SKM-1 (cell line): ENCODE data around the gene GABRB1.
A peak's percentile ranks its signal among the peaks of the same experiment; 100 is the strongest.

ENCODE experiments used
- DNase-seq: peaks from one replicate; lab custom pipeline; 2025; ENCODE audit not compliant: unreplicated experiment; lab: John Stamatoyannopoulos, UW

Gene GABRB1

DNA sequence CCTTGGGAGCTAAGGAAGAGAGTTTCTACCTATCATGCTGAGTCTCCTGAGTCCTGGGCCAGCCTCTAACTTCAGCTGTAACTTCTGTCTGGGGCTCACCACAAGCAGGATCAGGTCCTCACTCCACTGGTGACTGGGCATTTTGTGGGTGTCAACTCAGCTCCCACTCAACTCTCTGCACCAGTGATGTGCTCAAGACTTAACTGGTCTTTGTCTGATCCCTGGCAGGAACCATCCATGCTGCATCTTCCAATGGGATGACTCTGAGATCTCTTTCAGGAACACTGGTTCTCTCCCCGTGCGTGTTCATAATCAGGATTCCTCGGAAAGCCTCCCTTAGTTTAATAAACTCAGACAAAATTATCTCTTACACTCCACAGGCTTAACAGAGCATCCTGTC is 349.8 kb downstream of the GABRB1 start:
- DNase-seq: no peak

DNA sequence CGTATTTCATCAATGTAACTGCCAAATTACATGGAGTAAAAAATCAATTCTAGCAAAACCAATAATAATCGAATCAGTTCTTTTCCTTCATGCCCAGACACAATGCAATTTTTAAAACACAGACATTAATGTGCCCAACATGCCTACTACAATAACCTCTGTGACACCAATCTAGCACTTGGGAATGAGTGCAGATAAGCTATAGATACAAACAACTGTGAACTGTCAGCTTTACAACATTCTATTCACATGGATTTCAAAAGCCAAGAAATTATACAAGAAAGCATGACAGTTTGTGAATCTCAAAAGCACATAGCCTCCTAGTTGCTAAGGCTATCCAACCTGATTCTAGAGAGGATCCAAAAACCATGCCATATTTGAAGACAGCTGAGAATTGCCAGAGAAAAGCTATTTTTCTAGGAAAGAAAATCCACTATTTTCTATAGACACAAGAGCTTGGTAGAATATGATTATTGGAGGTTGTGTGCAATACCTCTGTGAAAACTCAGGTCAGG is 351.5 kb downstream of the GABRB1 start:
- DNase-seq: no peak

DNA sequence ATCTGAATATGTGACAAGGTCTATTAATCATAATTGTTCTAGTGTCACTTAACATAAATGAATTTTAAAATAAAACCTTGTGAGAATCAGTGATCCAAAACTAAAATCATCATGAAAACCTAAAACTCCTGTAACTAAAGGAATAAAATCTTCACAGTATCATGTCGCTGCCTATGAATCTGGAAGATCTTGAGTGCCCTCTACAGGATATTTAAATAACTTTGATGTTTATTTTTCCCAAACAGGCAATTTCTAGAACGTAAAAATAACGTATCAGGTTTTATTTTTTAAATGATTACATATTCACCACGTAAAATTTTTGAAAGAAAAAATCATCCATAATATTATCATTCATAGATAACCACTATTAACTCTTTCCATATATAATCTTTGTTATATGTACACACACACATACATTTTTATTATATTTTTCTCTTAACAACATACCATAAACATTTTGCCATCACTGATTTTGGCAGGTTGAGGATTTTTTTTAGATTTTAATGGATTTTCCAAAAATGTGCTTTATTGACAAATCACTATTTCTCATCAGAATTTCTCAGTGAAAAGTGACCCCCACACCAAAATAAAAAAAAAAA is 352.6 kb downstream of the GABRB1 start:
- peak; percentile 44 for DNase-seq

GRCh38 chr4:47386146-47386545 is 354.8 kb downstream of the GABRB1 start:
- DNase-seq: no peak

DNA sequence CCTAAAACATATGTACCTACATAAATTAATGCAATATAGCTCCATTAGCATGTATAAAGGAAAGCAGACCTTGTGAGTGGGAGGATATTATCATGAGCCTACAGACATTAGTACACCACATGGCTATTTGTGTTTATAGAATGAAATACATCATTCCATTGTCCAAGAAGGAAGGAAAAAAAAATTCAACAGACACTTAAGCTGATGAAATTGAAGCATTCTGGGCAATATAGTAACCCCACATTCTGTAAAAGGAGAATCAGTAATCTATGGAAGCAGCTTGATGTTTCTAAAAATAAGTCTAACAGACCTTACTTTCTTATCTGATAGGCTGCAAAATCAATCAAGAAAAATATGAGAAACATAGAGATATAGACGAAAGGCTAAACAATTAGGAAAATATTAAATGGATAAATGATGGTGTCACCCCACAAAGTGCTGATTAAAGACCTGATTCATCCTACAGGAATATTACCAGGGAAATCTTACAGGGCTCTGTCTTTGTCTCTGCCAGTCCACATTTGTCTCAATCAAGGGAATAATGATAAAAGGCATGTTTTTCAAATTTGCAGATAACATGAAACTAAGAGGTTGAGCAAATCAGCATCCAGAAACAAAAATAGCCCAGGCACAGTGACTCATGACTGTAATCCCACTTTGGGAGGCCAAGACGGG is 355.3 kb downstream of the GABRB1 start:
- DNase-seq: no peak

DNA sequence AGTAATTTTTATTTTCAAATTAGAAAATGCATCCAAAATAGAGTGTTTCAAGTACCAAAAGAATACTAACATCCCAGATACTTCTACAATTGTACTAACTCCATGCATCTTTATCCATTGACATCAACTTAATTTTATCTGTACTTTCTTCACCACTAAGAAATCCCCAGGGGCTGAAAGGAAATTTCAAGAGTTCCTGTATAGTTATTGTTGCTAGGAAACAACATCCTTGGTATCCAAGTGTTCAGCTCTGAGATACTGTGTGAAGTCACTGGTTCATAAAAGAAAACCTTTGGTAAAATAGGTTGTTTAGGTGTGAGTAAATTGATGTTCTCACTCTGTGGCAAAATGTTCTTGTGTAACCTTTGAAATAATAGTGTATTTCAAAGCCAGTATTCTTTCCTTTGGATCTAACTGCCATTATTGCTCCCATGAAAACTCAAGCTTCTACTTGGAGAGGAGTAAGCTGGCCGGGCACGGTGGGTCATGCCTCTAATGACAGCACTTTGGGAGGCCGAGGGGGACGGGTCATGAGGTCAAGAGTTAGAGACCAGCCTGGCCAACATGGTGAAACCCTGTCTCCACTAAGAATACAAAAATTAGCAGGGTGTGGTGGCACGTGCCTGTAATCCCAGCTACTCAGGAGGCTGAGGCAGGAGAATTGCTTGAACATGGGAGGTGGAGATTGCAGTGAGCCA is 359.2 kb downstream of the GABRB1 start:
- DNase-seq: no peak

GRCh38 chr4:47391256-47391655 is 359.9 kb downstream of the GABRB1 start:
- no peak for DNase-seq

- DNase-seq: no peak
These were observed 375.0 kb downstream of the GABRB1 start for GRCh38 chr4:47406408-47406807.

DNA sequence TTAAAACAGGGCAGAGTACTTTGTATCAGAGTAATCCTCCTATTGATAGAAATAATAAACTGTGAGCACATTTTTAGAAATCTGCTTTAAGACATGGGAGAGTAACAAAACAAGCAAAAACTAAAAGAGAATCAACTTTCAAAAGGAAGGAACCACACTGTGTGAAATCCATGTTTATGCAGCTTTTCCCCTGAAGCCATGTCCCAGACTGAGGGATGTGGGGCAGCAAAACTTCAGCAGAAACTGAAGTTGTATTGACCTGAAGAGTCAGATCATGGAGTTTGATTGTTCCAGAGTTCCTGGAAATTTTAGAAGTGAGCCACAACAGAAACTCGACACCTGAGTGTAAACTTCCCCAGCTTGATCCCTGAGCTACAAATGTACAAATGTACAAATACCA is 378.9 kb downstream of the GABRB1 start:
- DNase-seq: no peak

- DNase-seq: no peak
These were observed 382.2 kb downstream of the GABRB1 start for GRCh38 chr4:47413521-47413920.

DNA sequence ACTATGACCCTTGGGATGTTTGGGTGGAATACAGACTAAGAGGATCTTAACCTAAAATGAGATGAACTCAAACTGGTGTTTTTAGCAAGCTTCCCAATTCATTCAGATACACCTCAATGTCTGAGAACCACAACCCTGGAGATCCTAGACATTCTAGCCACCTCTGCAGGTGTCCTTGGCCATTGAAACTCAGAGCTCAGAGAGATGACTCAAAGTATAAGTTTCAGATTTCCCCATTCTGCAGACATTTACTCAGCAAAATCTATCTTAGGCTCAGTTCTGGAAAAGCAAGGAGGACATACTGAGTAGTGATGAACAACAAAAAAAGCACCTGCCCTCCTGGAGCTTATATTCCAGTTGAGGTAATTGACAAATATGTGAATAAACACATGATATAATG is 384.4 kb downstream of the GABRB1 start:
- DNase-seq: no peak

- DNase-seq: no peak
These were observed 386.8 kb downstream of the GABRB1 start for GRCh38 chr4:47418147-47418546.

- DNase-seq: no peak
These were observed 387.9 kb downstream of the GABRB1 start for GRCh38 chr4:47419296-47419695.

DNA sequence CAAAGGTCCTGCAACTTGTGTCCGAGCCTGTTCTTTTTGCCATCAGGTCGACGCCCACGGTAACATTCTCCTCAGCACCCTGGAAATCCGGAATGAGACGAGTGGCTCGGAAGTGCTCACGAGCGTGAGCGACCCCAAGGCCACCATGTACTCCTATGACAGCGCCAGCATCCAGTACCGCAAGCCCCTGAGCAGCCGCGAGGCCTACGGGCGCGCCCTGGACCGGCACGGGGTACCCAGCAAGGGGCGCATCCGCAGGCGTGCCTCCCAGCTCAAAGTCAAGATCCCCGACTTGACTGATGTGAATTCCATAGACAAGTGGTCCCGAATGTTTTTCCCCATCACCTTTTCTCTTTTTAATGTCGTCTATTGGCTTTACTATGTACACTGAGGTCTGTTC is 394.3 kb downstream of the GABRB1 start:
- DNase-seq: no peak

DNA sequence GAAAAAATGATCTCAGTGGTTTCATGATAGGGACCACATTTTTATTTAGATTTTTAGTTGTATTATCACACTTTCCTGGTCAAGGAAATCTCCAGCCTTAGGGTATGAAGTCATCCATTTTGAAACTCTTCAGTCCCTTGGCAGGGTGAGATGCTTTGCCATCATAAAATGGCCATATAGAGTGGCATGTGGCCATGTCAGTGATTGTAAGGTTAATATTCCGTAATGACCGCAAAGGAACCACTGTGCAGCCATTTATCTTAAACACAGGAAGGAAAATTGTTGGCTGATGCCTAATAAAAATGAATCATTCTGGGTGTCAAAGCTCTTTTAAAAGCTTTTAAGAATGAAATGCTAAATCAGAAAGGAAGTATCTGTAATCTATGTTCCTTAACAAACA is 396.6 kb downstream of the GABRB1 start:
- DNase-seq: no peak

DNA sequence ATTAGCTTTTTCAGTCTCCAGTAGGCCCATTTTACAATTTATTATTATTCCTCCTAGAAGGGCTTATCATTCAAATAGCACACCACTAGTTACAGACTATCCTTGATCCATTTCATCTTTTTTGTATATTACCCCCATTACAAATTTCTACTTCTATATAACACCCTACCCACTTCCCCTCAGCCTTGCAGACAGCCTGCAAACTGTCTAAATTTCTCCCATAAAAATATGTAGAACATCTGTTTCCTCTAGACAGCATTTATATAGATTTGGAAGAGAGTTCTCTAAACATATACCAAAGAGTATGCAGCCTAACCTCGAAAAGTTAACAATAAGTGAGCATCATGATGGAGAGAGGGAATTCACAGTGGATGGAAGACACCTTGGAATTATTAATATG is 401.4 kb downstream of the GABRB1 start:
- no peak for DNase-seq

DNA sequence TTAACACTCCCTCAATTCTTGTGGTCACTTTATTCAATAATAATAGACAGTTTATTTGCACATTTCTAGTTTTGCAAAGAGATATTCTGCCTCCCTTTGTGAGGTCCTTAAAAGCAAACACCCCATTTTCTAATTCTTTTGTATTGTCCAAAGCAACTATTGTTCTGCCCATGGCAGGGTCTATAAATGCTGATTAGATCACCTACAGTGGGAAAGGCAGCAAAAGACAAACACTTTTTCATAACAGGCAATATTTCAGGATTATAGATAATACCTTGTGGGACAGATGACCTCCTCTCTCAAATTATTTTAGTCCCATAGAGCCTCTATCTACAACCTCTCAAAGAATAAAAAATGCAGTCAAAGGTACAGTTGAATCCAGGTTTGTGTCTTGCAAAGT is 403.6 kb downstream of the GABRB1 start:
- no peak for DNase-seq

DNA sequence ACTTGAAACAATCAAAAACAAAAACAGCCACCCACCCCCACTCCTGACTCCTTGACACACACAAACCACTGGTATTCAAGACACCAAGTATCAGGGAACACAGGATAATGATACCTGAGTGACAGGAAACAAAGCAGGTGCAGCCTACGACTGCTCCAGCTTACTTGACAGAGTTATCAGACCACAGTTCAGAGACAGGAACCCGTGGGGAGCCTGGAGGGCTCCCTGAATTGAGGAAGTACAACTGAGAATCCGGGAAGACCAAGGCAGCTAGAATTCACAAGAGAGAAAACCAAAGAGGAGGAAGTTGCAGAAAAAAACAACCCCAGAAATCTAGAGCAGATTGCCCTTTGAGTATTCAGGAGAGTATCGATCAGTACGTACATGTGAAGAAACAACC is 411.6 kb downstream of the GABRB1 start:
- peak; percentile 80 for DNase-seq

DNA sequence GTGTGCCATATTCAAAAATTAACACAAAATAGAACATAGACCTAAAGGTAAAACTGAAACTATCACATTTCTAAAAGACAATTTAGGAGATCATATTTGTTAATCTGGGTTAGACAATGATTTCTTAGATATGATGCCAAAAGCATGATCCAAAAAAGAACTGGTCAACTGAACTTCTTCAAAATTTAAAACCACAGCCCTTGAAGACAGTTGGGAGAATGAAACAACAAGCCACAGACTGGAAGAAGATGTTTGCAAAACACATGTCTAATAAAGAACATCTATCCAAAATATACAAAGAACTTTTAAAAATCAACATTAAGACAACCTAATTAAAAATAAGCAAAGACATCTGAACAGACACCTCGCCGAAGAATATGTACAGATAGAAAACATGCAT is 412.7 kb downstream of the GABRB1 start:
- peak; percentile 16 for DNase-seq

DNA sequence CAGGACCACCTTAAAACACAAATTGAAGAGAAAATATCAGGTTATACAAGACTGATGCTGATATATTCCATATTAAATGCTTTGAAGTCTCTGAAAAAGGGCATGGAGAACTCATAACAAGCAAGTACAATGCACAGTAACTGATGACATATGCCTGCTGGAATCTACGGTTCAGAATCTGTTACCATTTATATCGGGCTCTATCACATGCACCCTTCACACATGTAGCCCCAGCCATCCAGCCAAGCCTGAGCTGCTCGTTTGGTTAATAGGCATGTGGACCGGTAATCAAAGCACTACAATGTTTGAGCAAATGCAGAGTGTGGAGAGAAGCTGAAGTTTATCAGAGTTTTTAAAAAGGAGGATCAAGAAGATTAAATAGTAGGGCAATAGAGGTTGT is 420.3 kb downstream of the GABRB1 start:
- DNase-seq: no peak

GRCh38 chr4:47462799-47463234 is 431.4 kb downstream of the GABRB1 start:
- DNase-seq: no peak

DNA sequence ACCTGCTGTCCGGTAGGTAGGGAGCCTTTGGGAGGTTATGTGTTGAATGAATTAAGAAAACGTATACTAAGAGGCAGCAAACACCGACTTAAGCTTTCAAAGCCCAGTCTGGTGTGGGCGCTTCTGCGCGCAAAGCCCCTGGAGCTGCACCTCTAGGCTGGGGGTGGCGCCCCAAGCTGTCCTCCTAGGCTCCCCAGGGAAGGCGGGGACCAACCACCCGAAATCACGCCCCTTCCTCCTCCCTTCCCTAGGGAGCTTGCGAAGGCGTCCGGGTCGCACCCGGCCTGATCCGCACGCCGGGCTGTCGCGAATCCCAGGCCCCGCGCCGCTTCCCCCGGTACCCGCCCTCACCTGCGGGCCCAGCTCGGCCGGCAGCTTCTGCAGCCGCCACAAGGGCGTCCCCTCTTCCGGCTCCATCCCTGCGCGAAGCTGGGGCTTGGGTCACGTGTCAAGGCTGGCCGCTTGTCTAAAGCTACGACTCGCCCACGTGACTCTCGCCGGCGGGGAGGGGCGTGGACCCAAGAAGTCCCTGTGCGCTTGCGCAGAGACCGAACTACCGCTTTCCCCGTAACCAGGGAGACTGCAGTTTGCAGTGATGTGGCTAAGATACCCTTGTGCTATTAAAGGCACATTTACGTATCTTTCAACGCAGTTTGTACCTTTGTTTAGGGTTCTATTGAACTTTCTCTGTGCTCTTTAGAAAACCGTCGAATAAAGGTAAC is 432.0 kb downstream of the GABRB1 start, which contains the start of gene COMMD8:
Gene COMMD8 (minus strand): TSS at position 468 of the 722 bp plus-strand sequence. CDS start 51 bp downstream, at position 417.
- DNase-seq: peak; percentile 86
